GM23248 (cell line): ENCODE results near the gene IL17REL.

Experiments used
- EZH2 ChIP-seq: fragments of 200-600 bp; sonication (generic); IDR thresholded peaks from 2 replicates; pipeline ENCODE4 v1.6.1; 2018; ENCODE audit warnings: antibody characterized with exemption, mild to moderate bottlenecking; ENCODE audit not compliant: insufficient read depth, poor library complexity, severe bottlenecking
- EZH2phosphoT487 ChIP-seq: fragments of 200-600 bp; sonication (generic); IDR thresholded peaks from 2 replicates; pipeline ENCODE4 v1.6.1; 2018; ENCODE audit warnings: antibody characterized with exemption, moderate library complexity, mild to moderate bottlenecking, low read depth; ENCODE audit not compliant: insufficient read depth

DNA sequence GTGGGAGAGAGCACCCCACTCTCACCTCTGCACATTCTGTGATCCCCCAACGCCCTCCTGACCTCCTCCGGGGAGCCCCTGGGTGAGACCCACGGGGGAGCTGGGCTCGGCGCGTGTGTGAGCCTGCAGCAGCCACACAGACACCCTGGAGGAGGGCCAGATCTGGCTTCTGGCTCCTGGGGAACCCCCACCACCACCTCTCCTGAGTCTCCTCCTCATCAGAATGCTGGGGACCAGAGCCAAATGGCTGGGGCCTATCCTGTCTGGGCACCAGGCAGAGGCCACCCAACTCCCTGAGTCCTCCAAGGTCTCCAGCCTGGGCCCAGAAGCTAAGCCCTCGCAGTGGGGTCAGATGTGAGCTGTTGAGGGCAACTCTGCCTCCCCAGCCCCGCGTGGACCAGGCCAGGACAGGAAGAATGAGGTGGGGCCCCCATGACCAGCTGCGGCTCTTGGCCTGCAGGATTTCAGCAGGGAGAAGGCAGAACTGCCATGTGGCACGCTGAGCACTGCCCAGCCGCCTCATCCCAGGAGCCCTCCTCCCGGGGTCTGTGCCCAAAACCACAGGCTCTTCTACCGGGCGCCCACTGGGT lies 57.5 kb downstream of the IL17REL start:
- TF ChIP-seq EZH2 (no peak), EZH2phosphoT487 (no peak)
